GM21381 (cell line): ENCODE data around the gene USP24.
A peak's percentile ranks its signal among the peaks of the same experiment; 100 is the strongest.

Experiments
- ATAC-seq: cut with Tn5 transposase; IDR thresholded peaks from one replicate; pipeline ENCODE4 v1.9.1; 2021; ENCODE audit warnings: mild to moderate bottlenecking, moderate library complexity; ENCODE audit not compliant: unreplicated experiment

The USP24 gene, protein sequence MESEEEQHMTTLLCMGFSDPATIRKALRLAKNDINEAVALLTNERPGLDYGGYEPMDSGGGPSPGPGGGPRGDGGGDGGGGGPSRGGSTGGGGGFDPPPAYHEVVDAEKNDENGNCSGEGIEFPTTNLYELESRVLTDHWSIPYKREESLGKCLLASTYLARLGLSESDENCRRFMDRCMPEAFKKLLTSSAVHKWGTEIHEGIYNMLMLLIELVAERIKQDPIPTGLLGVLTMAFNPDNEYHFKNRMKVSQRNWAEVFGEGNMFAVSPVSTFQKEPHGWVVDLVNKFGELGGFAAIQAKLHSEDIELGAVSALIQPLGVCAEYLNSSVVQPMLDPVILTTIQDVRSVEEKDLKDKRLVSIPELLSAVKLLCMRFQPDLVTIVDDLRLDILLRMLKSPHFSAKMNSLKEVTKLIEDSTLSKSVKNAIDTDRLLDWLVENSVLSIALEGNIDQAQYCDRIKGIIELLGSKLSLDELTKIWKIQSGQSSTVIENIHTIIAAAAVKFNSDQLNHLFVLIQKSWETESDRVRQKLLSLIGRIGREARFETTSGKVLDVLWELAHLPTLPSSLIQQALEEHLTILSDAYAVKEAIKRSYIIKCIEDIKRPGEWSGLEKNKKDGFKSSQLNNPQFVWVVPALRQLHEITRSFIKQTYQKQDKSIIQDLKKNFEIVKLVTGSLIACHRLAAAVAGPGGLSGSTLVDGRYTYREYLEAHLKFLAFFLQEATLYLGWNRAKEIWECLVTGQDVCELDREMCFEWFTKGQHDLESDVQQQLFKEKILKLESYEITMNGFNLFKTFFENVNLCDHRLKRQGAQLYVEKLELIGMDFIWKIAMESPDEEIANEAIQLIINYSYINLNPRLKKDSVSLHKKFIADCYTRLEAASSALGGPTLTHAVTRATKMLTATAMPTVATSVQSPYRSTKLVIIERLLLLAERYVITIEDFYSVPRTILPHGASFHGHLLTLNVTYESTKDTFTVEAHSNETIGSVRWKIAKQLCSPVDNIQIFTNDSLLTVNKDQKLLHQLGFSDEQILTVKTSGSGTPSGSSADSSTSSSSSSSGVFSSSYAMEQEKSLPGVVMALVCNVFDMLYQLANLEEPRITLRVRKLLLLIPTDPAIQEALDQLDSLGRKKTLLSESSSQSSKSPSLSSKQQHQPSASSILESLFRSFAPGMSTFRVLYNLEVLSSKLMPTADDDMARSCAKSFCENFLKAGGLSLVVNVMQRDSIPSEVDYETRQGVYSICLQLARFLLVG (N-terminal part only)

DNA sequence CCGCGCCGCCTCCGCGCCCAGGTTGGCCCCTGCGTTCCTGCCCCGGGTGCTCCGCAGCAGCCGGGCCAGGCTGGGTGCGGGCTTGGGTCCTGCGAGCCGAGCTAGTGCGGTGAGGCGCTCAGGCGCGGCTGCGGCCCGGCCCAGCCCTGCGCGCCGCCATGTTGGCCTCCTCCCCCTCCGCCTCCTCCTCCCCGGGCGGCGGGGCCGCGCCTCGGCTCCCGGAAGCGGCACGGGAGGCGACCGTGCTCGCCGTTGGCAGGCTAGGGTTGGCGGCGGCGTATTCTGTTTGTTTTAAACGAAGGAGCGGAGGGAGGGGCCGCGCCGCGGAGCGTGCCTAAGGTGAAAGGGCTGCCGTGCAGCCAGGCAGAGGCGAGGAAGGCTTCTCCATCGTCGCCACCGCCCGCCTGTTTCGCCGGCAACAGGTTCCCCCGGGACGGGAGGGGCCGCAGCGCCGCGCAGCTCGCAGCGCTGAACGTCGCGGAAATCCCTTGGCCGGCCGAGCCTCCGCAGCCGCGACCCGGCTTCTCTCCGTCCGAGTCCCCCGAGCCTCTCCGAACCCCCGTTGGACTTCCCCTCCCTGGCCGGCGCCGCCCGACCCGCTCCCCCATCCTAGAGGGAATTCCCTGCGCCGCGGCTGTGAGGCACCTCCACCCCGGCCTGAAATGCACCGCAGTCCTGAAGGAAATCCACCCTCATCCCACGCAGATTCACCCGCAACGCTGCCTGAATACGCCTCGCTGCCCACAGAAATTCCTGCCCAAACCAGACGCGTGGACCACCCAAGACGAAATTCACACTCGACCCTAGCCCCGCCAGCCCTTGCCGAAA lies at the start of gene USP24:
Gene USP24, minus strand, starts transcription at position 171 of the 828 bp plus-strand sequence. CDS start 251 bp downstream, outside the sequence.
- peak; percentile 66 for ATAC-seq

DNA sequence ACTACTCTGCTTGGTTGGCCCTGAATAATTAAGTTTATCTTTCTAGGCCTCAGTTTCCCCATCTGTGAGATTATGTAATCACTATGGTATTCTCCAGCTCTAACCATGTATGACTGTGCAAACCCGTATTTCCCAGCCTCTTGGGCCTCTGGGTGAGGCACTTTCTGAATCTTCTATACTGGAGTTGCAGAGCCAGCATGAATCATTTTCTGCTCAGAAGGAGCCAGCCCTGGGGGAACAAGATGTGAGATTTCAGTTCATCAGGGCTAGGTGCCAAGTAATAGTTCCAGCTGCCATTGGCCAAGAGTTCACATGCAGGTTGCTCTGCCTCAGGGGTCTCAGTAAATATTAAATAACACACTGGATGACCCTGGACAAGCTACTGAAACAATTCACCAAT lies 47.7 kb upstream of the USP24 start:
- no peak for ATAC-seq

DNA sequence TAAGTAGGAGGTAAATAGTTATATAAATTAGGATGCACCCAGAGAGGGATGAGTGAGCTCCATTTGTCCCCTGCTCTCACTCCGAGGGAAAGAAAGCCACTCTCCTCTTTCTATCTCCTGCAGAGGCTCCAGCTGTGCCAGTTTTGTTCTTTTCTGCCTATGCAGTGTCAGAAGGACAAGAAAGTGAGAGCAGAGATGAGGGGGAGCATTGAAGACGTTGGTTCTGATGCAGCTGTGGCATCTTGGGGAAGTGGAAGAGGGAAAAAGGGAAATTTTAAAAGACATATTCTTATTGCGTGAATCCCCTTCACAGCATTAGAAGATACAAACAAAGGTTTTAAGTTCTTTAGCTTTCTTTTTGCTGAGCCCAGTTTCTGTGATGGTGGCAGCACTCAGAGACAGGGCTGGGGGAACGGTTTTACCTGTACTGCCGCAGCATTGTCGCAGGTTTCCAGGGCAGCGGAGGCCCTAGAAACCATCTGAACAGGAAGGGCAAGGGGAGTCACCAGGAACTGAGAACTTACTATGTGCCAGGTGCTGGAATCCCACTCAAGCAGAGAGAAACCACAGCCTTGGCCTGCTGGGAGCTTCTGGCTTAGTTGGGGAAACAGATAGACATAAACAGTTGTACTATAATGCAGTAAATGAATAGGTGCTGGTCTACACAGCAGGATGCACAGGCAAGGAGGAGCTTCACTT lies 44.9 kb upstream of the USP24 start:
- no peak for ATAC-seq

DNA sequence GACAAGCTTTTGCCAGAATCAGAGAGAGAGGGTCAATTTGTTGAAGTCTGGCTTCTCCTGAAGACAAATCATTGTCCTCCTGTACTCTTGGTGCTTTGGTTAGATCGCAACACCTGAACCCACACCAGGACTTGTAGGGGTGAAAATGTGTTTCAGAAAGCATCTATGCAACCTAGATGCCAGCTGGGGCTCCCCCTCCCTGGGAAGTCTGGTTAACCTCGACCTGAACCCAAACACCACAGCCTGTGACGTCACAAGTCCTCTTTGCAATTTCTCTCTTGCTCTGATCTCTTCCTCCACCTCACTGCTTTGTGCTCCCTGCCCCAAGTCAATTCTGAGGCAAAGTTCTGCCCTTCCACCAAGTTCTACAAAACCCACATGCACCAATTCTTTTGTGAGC lies 42.8 kb upstream of the USP24 start:
- ATAC-seq: peak; percentile 65

DNA sequence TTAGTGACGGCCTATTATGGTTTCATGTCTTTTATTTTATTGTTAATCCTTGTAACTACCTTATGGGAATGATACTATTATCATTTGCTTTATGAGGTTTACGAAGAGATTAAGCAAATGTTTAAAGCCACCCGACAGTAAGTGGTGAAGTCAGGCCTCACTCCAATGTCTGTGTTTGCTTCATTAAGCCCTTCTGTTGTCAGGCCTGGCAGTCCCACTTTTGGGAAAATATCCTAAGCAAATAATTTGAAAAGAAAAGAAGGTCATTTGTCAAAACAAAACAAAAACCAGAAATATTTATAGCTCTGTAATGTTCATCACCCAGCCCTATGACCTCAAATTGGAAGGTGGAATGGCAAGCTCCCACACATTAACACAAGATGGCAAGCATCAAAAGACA lies 40.7 kb upstream of the USP24 start:
- ATAC-seq: no peak

DNA sequence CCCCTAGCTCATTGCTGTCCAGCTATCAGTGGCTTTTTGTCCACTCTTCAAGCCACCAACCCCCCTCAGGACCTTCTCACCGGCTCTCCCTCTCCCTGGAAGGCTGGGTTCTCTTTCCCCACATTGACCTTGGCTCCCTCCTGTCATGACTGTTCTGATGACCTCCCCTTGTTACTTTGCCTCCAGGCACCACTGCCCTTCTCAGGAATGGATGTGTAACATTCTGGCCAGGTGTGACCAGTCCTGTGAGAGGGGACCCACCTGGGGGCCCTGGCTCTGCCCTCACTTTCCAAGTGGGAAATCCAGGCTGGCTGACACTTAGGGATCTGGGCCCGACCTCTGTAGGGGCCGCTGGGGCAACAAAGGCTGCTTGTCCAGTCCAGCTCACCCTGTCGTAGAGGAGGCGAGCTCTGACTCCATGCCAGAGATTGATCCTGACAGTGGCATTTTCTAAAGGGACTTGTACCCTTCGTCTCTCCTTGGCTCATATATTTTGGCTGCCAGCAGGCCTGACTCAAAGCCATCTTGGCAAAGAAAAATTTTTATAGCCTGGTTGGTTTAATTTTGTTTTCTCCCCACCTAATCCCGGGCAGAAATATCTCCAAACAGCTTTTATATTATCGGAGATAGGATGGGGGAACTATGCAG lies 37.9 kb upstream of the USP24 start:
- no peak for ATAC-seq

DNA sequence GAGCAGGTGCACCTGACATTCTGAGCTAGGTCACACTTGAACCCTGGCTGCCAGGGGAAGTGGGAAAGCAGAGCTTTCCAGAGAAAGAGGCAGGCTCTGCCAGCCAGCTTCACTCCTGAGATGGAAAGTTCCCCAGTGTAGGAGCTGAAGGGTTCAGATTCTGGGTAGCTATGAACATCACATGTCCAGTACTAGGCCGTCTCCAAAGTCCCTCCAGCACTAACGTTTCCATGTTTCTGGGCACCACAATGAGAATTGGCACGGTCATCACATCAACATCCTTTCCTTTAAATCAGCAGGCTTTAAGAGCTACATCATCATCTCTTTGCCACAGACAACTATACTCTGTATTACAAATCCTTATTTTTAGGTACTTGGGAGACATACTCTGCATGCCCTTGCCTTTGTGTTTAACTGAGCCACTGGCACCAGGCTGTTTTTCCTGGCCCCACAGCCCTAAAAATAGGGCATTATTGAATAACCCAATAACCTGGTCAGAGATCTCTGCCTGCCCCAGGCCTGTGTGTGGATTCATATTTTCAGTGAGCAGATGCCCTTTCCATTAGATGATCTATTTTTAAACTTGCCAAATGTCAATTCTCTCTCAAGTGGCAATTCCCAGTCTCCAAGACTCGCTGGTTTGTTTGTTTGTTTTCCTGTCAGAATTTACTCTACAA lies 35.4 kb upstream of the USP24 start:
- ATAC-seq: no peak

DNA sequence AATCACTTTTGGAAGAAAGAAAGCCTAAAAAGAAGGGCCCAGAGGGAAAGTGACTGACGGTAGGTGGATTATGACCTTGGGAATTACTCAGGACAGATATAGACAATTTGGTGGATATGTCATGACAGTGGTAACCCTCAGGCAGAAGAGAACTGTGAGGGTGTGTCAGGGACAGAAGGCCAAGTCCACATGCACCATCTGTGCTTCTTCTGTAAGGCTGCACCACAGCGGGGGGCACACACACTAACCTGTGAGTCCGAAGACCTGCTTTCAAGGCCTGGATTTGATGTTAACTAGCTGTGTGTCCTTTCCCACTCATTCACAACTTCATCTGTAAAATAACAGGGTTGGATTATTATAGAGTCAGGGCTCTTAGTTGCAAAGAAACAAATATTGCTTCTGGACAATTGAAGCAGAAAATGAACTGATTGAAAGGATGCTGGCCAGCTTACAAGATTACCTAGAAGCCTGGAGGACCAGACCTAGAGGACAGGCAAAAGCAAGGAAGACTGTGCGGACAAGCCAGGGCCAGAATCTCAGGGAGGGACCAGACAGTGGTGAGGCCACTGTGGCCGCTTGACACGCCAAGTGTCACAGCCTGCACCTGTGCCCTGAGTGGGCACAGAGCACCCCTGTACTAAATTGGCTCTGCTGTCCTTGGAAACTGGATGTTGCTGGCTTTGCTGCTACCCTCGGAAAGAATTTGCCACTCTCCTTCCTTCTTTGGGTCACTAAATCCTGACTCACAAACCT lies 34.7 kb upstream of the USP24 start:
- no peak for ATAC-seq

DNA sequence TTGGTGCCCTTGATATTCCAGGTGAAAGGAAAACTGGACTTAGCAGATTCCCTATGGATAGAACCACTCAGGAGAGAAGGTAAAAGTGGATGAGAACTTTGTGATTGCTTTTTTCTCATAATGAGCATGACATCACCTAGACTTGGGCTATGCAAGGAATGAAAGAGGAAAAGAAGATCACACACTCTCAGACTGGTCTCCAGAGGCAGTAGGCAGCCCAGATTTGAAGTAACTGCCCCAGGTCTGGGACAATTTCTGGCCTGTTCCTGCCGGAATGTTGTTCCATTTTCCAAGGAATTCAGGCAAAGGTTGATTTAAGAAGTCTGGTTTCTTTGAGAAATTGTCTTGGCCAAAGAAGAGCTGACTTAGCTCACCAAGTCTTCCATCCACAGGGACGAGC lies 31.7 kb upstream of the USP24 start:
- no peak for ATAC-seq

DNA sequence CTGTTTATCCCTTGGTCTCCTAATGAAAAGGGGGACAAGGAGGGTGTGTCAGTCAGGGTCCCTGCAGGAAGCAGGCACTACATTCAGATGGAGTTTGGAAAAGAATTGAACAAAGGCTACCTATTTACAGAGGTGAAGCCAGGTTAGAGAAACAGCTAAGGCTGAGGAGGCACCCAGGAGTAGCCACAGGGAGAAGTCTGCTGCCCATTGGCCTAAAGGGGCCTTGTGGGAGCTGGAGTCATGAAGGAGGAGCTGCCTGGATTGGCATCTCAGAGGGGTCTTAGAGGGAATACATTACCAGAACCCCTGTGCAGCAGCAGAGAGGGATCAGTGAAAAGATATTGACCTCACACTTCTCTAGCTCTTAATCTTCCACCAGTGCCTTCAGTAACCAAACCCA lies 31.2 kb upstream of the USP24 start:
- ATAC-seq: no peak

DNA sequence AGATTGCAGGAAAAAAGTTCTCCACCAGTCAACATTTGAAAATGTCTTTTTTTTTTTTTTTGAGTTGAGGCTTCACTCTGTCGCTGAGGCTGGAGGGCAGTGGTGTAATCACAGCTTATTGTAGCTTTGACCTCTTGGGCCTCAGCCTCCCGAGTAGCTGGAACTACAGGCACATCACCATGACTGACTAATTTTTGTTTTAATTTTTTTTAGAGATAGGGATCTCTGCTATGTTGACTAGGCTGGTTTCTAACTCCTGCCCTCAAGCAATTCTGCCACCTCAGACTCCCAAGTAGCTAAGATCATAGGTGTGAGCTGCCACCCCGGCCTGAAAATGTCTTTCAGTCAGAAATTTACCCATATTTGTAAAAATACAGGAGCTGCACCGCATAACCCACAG lies 30.6 kb upstream of the USP24 start:
- no peak for ATAC-seq

DNA sequence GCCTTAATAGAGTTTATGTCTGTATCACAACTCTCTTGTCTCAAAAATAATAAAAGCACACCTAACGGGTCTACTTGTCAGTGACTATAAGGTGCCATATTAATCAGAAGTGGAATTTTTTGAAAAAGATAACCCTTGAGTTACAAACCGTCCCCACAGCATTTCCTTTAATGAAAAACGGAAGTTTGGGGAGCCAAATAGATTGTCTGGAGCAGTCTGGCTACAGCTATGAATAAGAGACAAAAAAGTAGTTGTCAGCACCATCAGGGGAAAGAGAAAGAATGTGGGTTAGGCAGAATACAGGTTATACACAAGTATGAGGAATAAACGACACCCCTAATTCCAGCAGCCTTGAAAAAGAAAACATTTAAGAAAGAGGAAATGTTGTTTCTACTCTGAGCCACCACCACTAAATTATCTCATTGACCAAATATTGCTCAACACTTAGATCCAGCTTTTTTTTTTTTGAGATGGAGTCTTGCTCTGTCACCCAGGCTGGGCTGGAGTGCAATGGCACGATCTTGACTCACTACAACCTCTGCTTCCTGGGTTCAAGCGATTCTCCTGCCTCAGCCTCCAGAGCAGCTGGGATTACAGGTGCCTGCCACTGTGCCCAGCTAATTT lies 29.4 kb upstream of the USP24 start:
- ATAC-seq: no peak

DNA sequence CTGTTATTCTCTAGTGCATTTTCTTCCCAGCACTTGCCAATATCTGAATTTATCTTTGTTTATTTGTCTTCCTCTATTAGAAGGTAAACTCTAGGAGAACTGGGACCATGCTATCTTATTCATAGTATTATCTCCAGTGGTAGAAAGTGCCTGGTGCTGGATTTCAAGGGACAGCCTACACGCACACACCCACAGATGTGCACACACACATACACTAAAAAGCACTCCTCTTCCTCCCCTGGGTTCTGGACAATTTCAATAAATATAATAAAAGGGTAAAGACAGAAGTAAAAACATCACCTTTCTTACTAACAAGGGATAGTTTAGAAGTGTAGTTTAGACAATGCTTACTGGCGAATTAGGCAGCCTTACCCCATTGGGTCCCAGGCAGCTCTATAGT lies 28.5 kb upstream of the USP24 start:
- ATAC-seq: no peak

DNA sequence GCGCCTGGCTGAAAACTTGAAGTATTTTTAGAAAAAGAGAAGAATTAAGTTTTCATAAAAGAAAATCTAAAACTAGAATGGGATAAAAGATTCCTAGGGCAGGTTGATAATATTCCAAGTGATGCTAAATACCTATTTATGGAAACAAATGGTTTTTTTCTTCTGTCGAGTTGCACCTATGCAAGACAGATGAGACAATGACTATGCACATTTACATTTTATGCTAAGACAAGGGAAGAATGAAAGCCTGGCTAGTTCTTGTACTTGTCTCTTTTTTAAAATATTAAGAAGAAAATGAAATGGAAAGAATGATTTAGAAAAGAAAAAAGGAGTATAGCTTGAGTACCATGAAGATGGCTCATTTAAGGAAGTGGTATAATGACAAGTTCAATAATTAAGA lies 24.4 kb upstream of the USP24 start:
- no peak for ATAC-seq

DNA sequence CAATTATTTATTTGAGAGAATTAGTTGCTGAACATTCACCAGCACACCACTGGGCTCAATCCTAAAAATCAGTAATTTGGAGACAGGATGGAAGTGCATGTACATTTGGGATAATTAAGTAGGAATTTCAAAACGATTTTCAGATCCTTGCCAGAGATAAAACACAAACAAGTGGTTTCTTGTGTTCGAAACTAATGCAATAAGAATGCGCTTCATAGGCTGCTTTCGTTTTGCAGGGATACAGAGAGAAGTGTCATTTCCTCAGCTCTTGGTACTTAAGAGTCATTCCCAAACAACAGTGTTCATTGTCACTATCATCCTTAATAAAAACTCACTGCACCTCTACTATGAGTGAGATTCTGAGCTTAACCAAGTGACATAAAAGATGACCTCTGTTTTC lies 20.6 kb upstream of the USP24 start:
- ATAC-seq: no peak

DNA sequence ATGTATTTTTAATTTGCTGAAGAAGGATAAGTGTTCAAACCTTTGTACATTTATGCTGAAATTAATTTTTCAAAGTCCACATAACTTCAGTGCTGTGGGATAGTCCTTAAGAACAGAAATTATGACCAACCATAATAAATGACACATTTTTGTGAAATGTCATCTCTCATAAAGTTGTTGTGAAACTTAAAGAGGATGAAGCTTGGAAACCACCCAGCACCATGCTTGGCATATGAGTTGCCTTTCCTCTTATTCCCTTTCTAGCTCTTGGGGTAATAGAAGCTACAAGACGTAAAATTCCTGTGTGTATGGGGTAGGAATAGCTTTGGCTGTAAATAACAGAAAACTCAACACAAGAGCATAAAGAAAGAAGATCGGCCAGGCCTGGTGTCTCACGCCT lies 18.9 kb upstream of the USP24 start:
- no peak for ATAC-seq

DNA sequence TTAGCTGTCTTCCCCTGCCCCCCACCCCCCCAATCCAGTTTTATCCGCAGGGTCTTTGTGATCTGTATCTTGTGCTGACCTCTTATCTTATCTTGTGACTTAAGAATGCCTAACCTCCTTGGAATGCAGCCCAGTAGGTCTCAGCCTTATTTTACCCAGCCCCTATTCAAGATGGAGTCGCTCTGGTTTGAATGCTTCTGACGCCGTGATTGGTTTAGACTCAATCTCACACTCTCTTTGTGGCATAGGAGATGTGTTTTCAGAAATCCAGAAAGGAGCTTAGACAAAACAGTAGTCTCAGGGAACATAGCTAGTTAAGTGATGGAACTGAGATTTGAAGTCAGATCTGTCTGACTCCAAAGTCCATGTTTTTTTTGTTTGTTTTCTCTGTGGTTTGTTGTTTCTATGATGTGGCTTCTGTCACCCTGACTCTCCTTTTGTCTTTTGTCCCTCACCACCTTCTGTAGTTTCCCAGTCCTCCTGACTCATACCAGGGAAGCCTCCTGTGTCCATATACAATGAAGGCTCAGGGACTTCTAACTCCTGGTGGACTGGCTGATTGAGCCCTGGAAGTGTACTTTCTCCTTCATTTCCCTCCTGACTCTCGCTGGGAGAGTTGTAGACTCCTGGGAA lies 18.1 kb upstream of the USP24 start:
- ATAC-seq: no peak
